AG04450 (cell line): ENCODE measurements around the gene ASB10. TPM values are rescaled to one million over a fixed set of nuclear protein-coding genes. Genes with fewer than 3 reads are reported as not detected.

Source experiments
- CTCF ChIA-PET: fragments of 300-600, 350-600 bp; formaldehyde crosslinking; extraction: SDS; loops from one replicate; lab custom pipeline; 2022; ENCODE audit warnings: antibody characterized with exemption, inconsistent platforms; lab: Charles Lee
- POLR2A ChIA-PET: fragments of 350-600 bp; formaldehyde crosslinking; extraction: SDS; loops from one replicate; lab custom pipeline; 2021; ENCODE audit warnings: antibody characterized with exemption, inconsistent platforms; lab: Yijun Ruan, JAX
- DNase-seq: peaks from one replicate; pipeline ENCODE4 v3.0.0-alpha.2; 2011; ENCODE audit warnings: low read depth, low spot score
- H3K27ac ChIP-seq: one replicate; pipeline ENCODE4 v1.5.1; 2012; ENCODE audit warnings: low read depth, low read length, control low read depth
- H3K27me3 ChIP-seq: one replicate; pipeline ENCODE4 v1.6.0; 2012; ENCODE audit warnings: low read length; ENCODE audit not compliant: control insufficient read depth, insufficient read depth
- H3K4me3 ChIP-seq: 2 replicates; pipeline ENCODE4 v1.5.1; 2011; ENCODE audit warnings: mild to moderate bottlenecking, low read depth, low read length, control low read depth
- H3K9me3 ChIP-seq: 2 replicates; pipeline ENCODE4 v1.5.1; 2012; ENCODE audit warnings: low read length; ENCODE audit not compliant: control insufficient read depth, insufficient read depth
- CTCF ChIP-seq: IDR thresholded peaks from 2 replicates; pipeline ENCODE4 v1.5.1; 2011; ENCODE audit warnings: low read depth, low read length, control low read depth, inconsistent platforms
- polyA plus RNA-seq: library from polyadenylated mRNA; depleted of rRNA; stranded (reverse); fragments of >200 nt; gene quantifications from 2 replicates; pipeline ENCODE4 v1.2.3, GENCODE V29; 2011

Gene ASB10
- polyA plus RNA-seq, 1 experiment = not detected

- no peak for TF ChIP-seq CTCF
- ChIA-PET POLR2A (no interaction called here), CTCF (interaction anchor here (1.7 kb wide), 1 partner anchor 15 kb away, joined by 5 read pairs; no protein-coding TSS in a partner anchor)
- Histone ChIP-seq H3K9me3 (peaks cover 16% of the 10 kb centered on the region), H3K4me3 (no peak overlapping the region), H3K27ac (no peak overlapping the region), H3K27me3 (peaks cover 49% of the 10 kb centered on the region)
- no peak for DNase-seq
Observed at GRCh38 chr7:151178236-151178635, 8.8 kb downstream of the ASB10 start.

GRCh38 chr7:151177310-151177709, 9.7 kb downstream of the ASB10 start:
- H3K27me3 ChIP-seq = peaks cover 50% of the 10 kb centered on the region
- peaks cover 21% of the 10 kb centered on the region for H3K9me3 ChIP-seq
- DNase-seq = no peak
- no peak overlapping the region for H3K27ac ChIP-seq
- POLR2A ChIA-PET = no interaction called here
- no peak overlapping the region for H3K4me3 ChIP-seq
- CTCF ChIA-PET = interaction anchor here (0.6 to 1.7 kb wide), 3 partner anchors 14 to 53 kb away, joined by 3 to 5 read pairs (median 5); no protein-coding TSS in a partner anchor
- TF ChIP-seq CTCF = no peak

- ChIA-PET CTCF (interaction anchor here (1.7 kb wide), 1 partner anchor 52 kb away, joined by 5 read pairs; no protein-coding TSS in a partner anchor), POLR2A (no interaction called here)
- no peak for DNase-seq
- no peak for TF ChIP-seq CTCF
- Histone ChIP-seq H3K27ac (no peak overlapping the region), H3K9me3 (peaks cover 21% of the 10 kb centered on the region), H3K4me3 (no peak overlapping the region), H3K27me3 (peaks cover 51% of the 10 kb centered on the region)
Observed at GRCh38 chr7:151176401-151176800, 10.6 kb downstream of the ASB10 start.

- H3K9me3 ChIP-seq = peaks cover 21% of the 10 kb centered on the region
- H3K27me3 ChIP-seq = peaks cover 53% of the 10 kb centered on the region
- no peak for TF ChIP-seq CTCF
- no peak for DNase-seq
- POLR2A ChIA-PET = no interaction called here
- H3K27ac ChIP-seq = no peak overlapping the region
- CTCF ChIA-PET = interaction anchor here (1.7 kb wide), 1 partner anchor 52 kb away, joined by 5 read pairs; no protein-coding TSS in a partner anchor
- H3K4me3 ChIP-seq = no peak overlapping the region
Observed at GRCh38 chr7:151175793-151176311, 11.2 kb downstream of the ASB10 start.

- no peak for TF ChIP-seq CTCF
- ChIA-PET CTCF (interaction anchor here (0.6 kb wide), 1 partner anchor 134 kb away, joined by 7 read pairs; no protein-coding TSS in a partner anchor), POLR2A (no interaction called here)
- Histone ChIP-seq H3K27ac (no peak overlapping the region), H3K4me3 (no peak overlapping the region), H3K9me3 (peaks cover 21% of the 10 kb centered on the region), H3K27me3 (peaks cover 50% of the 10 kb centered on the region)
- DNase-seq = no peak
Observed at GRCh38 chr7:151175047-151175792, 11.8 kb downstream of the ASB10 start.
